HEK293T (cell line): ENCODE results near the gene INPP4A.
"Not testable (repeated sequence)": the region's sequence is repeated elsewhere in the genome, so short reads cannot be mapped to it uniquely, and the experiment has no call there.

Experiments
- FOXA1 ChIP-seq: fragments of 450-650 bp; IDR thresholded peaks from 2 replicates; pipeline ENCODE4 v1.6.1; 2016; ENCODE audit warnings: mild to moderate bottlenecking
- SP1 ChIP-seq: fragments of 450-650 bp; IDR thresholded peaks from 2 replicates; pipeline ENCODE4 v1.6.1; 2017

GRCh38 chr2:98594665-98595064, 150.0 kb downstream of the INPP4A start:
- TF ChIP-seq SP1, FOXA1: not testable (repeated sequence)
